OCI-LY7 (cell line): ENCODE results near the gene CHST2.

Source experiments
- EZH2phosphoT487 ChIP-seq: fragments of 200-600 bp; sonication (generic); IDR thresholded peaks from 2 replicates; pipeline ENCODE4 v1.6.1; 2018; ENCODE audit warnings: low read depth, borderline replicate concordance, mild to moderate bottlenecking, mixed run types, antibody characterized with exemption, low read length, moderate library complexity, mixed read lengths
- TF ChIP-seq, protein P1 (sequence below): fragments of 200-600 bp; sonication (generic); conservative IDR thresholded peaks from 2 replicates; pipeline ENCODE4 v1.5.1; 2014; ENCODE audit warnings: mild to moderate bottlenecking, antibody characterized with exemption, low read length, moderate library complexity, mixed read lengths

GRCh38 chr3:143134471-143134870, 14.9 kb downstream of the CHST2 start:
- TF ChIP-seq, protein P1, sequence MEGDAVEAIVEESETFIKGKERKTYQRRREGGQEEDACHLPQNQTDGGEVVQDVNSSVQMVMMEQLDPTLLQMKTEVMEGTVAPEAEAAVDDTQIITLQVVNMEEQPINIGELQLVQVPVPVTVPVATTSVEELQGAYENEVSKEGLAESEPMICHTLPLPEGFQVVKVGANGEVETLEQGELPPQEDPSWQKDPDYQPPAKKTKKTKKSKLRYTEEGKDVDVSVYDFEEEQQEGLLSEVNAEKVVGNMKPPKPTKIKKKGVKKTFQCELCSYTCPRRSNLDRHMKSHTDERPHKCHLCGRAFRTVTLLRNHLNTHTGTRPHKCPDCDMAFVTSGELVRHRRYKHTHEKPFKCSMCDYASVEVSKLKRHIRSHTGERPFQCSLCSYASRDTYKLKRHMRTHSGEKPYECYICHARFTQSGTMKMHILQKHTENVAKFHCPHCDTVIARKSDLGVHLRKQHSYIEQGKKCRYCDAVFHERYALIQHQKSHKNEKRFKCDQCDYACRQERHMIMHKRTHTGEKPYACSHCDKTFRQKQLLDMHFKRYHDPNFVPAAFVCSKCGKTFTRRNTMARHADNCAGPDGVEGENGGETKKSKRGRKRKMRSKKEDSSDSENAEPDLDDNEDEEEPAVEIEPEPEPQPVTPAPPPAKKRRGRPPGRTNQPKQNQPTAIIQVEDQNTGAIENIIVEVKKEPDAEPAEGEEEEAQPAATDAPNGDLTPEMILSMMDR, result no peak
- no peak for TF ChIP-seq EZH2phosphoT487
